GM12891 (cell line): ENCODE measurements around the gene DPEP1.
"Not testable (repeated sequence)": the region's sequence is repeated elsewhere in the genome, so short reads cannot be mapped to it uniquely, and the experiment has no call there.

Experiments
- DNase-seq: peaks from one replicate; pipeline ENCODE4 v3.0.0; 2011; ENCODE audit warnings: low spot score; ENCODE audit not compliant: insufficient read length
- FAIRE-seq: peaks from 2 replicates; lab custom pipeline; 2011; peaks lifted over from hg19 to GRCh38; lab: Jason Lieb, UNC
- PAX5 ChIP-seq: IDR thresholded peaks from 2 replicates; pipeline ENCODE4 v1.6.1; 2011; ENCODE audit warnings: low read length, moderate library complexity, mild to moderate bottlenecking; ENCODE audit not compliant: insufficient read depth, severe bottlenecking
- POLR2A ChIP-seq: IDR thresholded peaks from 2 replicates; pipeline ENCODE4 v1.6.1; 2011; ENCODE audit warnings: low read depth, low read length, control low read depth
- POLR2AphosphoS5 ChIP-seq: IDR thresholded peaks from 2 replicates; pipeline ENCODE4 v1.6.1; 2011; ENCODE audit warnings: low read depth, low read length, control low read depth
- POU2F2 ChIP-seq: IDR thresholded peaks from 2 replicates; pipeline ENCODE4 v1.6.1; 2011; ENCODE audit warnings: low read depth, mild to moderate bottlenecking, control low read depth, low read length, moderate library complexity
- SPI1 ChIP-seq: IDR thresholded peaks from 2 replicates; pipeline ENCODE4 v1.6.1; 2011; ENCODE audit warnings: low read depth, low read length, control low read depth
- TAF1 ChIP-seq: IDR thresholded peaks from 2 replicates; pipeline ENCODE4 v1.6.1; 2011; ENCODE audit warnings: low read depth, low read length, control low read depth

Gene DPEP1

DNA sequence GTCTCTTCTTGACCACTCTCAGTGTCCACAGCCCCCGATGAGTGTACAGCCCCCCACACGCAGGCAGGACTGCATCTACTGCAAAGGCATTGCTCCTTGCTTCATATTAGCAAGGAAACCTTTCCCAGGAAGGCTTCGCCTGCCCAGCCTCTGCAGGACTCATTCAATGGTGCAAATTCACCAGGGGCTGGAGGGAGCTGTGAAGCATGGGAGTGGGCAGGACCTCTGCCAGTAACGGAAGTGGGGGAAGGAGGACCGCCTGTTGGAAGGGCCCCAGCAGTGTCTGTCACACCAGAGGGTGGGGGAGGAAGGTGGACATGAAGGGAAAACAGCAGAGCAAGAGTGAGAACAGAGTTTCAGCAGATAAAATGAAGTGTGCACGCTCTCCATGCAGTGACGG lies 46.7 kb downstream of the DPEP1 start:
- DNase-seq: no peak
- FAIRE-seq: no peak
- no peak for TF ChIP-seq POLR2A
- TF ChIP-seq TAF1: no peak
- TF ChIP-seq PAX5: no peak
- TF ChIP-seq POU2F2: no peak
- no peak for TF ChIP-seq SPI1
- no peak for TF ChIP-seq POLR2AphosphoS5

GRCh38 chr16:89661215-89661614 lies 47.8 kb downstream of the DPEP1 start:
- TF ChIP-seq POLR2A: no peak
- FAIRE-seq (no peak), DNase-seq (no peak)

- not testable (repeated sequence) for FAIRE-seq, DNase-seq
Measured at GRCh38 chr16:89664238-89664637, 50.8 kb downstream of the DPEP1 start.

GRCh38 chr16:89667000-89667399 lies 53.6 kb downstream of the DPEP1 start:
- not testable (repeated sequence) for DNase-seq, FAIRE-seq

GRCh38 chr16:89667633-89668032 lies 54.2 kb downstream of the DPEP1 start:
- FAIRE-seq (no peak), DNase-seq (no peak)
- TF ChIP-seq PAX5 (no peak), POLR2AphosphoS5 (no peak), SPI1 (no peak), POU2F2 (no peak), TAF1 (no peak), POLR2A (no peak)

- TF ChIP-seq POLR2AphosphoS5 (no peak), POLR2A (no peak), SPI1 (no peak), POU2F2 (no peak), PAX5 (no peak), TAF1 (no peak)
- no peak for DNase-seq
- FAIRE-seq: no peak
Measured at GRCh38 chr16:89668790-89669158, 55.3 kb downstream of the DPEP1 start.

GRCh38 chr16:89669755-89670154 lies 56.3 kb downstream of the DPEP1 start:
- FAIRE-seq: no peak

DNA sequence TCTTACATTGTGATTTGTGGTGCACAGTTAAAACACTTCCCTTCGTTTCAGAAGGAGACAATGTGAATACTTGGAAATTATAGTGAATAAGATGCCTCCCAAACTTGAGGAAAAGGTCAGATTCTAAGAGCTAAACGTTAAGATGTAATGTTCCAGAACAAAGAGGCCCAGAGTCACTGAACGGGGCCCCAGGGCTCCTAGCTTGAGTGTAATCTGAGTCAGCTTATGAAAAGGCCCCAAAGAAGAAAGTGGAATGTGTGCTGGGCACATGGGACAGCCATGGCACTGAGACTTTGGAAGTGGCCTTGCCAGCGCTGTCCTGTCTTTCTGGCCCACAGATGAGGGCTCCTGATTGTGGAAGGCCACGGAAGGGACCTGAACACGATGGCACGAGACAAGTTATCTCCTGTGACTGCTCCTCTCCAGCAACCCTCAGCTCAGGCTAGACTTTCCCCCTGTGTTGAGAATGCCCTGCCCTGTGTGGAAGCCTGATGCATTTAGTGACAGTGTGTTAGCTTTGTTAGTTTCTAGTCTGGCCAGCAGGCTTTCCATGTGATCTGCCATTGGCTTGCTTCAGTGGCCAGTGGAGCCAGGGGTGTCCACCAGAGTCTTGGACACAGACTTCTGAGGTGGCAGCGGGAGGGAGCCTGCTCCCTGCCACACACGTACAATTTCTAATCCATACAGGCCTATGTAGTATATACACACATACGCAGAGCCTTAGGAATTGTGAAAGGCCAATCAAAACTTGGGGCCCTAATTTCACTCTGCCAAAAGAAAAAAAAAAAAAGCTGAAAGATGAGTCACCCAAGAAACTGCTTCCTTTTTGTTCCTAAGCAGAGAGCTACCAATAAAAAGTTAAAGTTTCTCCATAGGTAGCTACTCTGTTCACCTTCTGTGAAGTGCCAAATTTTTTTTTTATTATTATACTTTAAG lies 57.3 kb downstream of the DPEP1 start:
- no peak for FAIRE-seq
- no peak for TF ChIP-seq POLR2A
- TF ChIP-seq PAX5: no peak
- TF ChIP-seq TAF1: no peak
- no peak for TF ChIP-seq POLR2AphosphoS5
- TF ChIP-seq SPI1: no peak
- no peak for TF ChIP-seq POU2F2
- no peak for DNase-seq

More at GRCh38 chr16:89669755-89670154, 56.3 kb downstream of the DPEP1 start:
- TF ChIP-seq PAX5: no peak
- no peak for TF ChIP-seq POU2F2
- no peak for TF ChIP-seq TAF1
- TF ChIP-seq SPI1: no peak
- no peak for TF ChIP-seq POLR2AphosphoS5
- TF ChIP-seq POLR2A: no peak
- DNase-seq: no peak

DNA sequence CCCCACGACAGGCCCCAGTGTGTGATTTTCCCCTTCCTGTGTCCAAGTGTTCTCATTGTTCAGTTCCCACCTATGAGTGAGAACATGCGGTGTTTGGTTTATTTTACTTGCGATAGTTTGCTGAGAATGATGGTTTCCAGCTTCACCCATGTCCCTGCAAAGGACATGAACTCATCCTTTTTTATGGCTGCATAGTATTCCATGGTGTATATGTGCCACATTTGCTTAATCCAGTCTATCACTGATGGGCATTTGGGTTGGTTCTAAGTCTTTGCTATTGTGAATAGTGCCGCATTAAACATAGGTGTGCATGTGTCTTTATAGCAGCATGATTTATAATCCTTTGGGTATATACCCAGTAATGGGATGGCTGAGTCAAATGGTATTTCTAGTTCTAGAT lies 58.1 kb downstream of the DPEP1 start:
- DNase-seq, FAIRE-seq: not testable (repeated sequence)

DNA sequence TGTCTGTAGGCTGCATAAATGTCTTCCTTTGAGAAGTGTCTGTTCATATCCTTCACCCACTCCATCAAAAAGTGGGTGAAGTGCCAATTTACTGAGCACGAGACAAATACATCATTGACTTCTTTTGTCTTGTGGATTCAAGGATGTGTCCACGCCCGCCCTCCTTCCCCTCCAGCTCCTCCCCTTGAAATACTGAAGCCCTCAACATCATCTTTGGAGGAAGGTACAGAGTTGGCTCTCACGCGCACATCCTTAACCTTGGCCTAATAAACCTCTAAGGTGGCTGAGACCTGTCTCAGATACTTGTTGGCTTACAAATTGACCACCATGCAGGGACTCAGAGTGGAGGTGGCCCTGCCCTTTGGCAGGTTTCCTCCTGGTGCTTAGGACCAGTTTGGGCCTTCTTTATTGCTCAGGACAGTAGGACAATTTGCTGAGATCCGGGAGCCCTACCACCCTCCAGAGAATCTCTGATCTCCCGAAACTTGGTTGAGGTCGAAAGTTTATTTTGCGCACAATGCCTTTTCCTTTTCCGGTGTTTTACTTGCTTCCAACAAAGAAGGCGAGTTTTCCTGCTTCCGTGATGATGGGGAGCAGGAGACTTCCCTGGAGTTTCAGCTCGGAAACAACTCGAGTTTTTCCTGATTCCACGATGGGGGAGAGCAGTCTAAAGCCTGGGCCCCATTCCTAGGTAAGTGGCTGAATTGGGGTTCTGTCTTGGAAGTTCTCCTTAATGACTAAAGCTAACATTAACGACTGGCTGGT lies 58.9 kb downstream of the DPEP1 start:
- DNase-seq (no peak), FAIRE-seq (no peak)

More for the DNA sequence above, 58.9 kb downstream of the DPEP1 start:
- TF ChIP-seq TAF1: no peak
- TF ChIP-seq POLR2AphosphoS5: no peak
- no peak for TF ChIP-seq PAX5
- TF ChIP-seq POU2F2: no peak
- no peak for TF ChIP-seq POLR2A
- no peak for TF ChIP-seq SPI1
